ENCODE measurements around the gene PCF11.

The PCF11 gene

DNA sequence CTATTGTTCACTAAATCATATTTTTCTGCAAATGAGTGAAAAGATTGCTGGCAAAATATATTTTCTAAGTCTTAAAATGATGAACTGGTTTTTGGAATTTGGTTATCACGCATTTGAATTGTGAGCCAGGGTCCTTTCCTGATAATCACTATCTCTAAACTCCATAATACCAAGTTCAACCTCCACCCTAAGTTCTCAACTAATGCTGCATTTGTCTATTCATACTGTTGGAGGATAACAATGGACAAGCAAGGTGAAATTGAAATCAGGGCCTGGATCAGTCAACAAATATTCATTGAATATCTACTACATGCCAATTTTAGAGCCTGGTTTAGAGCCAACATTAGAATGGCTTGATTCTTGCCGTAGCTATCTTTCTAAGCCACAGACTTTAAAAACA, 4.7 kb upstream of the PCF11 start:
- DNase-seq = no peak

- DNase-seq = no peak
Measured at GRCh38 chr11:83153764-83154163, 3.2 kb upstream of the PCF11 start.

- DNase-seq = peak; percentile 100
Measured at GRCh38 chr11:83156144-83156995, 561 bp upstream of the PCF11 start.

DNA sequence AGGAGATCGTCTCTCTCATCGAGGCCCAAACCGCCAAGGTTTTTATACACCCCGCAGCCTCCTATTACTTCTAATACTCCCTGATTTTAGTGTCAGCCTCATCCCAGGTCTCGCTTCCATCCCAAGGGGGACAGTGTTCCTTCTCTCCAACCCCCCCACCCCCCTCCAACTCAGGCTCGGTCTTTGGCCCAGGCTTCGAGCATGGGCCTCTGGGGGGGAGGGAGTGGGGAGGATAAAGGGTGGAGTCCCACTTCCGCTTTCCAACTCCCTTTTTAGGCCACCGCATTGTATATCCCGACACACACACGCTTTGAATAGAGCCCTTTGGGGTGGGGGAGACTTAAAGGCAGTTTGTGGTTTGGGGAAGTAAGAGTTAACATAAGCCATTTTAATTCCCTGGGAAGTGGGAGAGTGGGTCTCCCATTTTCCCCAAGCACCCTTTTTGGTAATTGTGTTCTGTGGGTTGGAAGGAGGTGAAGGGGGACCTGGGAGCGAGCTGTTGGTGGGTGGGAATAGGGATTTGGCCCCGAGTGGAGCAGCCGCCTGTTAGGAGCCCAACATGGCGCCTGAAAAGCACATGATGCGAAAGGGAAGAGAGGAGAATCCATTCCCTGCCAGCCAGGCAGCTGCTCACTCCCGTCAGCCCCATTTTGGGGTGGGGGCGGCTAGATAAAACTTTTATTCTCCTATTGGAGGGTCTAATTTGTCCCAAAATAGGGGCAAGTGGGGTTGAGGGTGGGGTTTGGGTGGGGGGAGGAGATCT, 844 bp downstream of the PCF11 start:
- peak; percentile 49 for DNase-seq

- DNase-seq = no peak
Measured at GRCh38 chr11:83158357-83158786, 1.4 kb downstream of the PCF11 start.

DNA sequence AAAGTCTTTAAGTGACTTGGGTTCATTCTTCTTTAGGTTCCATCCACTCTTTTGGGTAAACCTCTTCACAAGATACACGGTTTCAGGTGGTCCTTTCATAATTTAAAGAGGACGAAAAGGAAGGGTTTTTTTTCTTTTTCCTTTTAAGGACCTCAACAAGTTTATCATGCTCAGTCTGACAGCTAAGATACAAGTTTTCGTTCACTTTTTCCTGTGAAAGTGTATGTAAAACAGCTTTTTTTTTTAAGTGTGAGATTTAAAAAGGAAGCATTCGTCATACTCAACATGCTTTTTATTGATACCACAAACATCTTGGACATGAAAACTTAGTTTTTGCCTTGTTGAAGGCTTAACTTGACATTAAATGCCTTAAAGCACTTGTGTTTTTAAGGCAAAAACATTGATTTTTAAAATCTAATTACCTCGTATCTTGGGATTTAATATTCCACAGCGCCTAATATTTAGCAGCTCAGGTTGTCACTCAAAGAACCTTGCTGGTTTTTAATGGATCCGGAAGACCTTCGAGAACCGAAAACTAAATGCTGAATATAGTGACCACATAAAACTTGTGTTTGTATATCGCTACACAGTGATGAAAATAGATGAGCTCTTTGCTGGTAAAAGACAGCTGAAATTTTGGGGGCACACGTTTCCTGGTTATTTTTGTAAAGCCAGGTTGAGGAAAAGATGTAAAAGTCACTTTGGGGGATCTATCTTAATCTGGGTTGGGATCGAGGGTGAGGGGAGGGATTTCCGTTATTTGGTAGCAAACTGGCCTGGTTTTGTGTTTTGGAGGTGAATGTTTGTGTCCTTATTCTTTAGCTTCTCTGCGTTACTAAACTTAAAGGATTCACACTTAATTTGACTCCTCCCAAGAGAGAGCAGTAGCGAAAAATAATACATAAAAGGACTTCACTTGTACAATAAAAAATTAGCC, 2.3 kb downstream of the PCF11 start:
- DNase-seq = no peak

DNA sequence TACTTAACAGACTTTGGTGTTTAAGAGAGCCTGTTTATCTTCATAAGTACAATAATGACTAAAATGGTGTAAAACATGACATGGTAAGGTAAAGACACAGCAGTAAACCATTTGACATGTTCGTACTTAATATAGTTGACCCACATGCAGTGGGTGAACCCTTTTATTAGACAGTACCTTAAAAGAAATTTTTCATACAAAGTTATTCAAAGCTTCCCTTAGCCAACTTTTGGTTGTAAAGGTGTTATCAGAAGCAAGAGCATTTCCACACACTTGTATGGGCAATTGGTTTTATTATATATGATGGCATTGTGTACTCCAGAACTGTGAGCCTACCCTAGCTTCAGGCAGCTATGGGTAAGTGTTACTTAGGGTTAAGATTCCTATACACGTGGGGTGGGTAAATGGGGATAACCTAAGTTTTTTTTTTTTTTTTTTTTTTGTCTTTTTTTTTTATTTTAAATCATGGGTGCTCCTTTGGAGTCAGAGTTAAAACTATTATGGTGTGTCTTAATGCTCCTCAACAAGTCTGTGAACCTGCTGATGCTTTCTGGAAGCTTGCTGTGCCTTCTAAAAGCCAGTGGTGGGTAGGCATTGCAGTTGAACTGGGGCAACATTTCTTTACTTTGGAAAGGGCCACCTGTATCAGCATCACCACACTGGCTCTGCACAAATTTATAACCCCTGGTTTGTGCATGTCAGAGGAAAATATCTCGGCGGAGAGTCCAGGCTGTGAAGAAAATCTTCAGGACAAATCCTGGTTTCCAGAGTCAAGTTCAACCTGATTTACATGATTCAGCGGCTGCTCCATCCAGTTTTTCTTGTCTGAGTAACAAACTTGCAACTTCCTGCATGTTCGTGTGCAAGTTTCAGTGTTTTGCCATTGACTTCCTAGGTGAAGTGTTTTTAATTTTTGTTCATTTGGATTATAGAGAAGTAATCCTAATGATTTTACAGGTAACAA, 3.3 kb downstream of the PCF11 start:
- DNase-seq = no peak

GRCh38 chr11:83161610-83162199, 4.8 kb downstream of the PCF11 start:
- no peak for DNase-seq

- no peak for DNase-seq
Measured at GRCh38 chr11:83162377-83162776, 5.4 kb downstream of the PCF11 start.

- DNase-seq = no peak
Measured at GRCh38 chr11:83166193-83166866, 9.4 kb downstream of the PCF11 start.

- no peak for DNase-seq
Measured at GRCh38 chr11:83168756-83169155, 11.8 kb downstream of the PCF11 start.

DNA sequence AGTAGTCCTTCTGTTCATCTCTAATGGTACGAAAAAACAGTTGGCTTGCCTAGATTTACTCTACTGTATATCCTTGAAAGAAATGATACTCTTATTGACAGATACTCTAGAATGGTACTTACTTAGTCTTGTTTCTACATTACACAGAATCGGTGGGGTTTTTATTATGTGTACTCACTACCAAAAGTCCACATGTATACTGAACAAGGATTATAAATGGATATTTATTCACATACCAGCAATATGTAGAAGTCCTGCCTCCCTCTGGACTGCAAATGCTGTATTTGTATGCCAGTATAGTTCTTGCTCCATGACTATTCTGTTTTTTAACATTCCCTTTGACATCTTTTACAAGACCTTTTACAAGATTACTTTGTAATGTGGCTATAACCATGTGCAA, 13.9 kb downstream of the PCF11 start:
- no peak for DNase-seq

DNA sequence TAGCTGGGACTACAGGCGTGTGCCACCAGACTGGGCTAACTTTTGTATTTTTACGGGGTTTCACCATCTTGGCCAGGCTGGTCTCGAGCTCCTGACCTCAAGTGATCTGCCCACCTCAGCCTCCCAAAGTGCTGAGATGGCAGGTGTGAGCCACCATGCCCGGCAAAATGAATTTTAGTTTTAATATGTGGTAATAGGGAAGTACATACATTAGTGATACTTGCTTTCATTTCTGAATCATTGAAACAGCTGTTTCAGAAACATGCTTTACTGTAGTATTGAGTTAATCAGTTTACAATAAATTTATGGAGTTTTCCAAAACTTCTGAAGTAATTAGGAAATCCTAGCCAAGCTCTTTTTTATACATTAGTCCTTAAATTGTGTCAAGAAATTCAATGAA, 15.6 kb downstream of the PCF11 start:
- DNase-seq = no peak

- no peak for DNase-seq
Measured at GRCh38 chr11:83174008-83174407, 17.1 kb downstream of the PCF11 start.

DNA sequence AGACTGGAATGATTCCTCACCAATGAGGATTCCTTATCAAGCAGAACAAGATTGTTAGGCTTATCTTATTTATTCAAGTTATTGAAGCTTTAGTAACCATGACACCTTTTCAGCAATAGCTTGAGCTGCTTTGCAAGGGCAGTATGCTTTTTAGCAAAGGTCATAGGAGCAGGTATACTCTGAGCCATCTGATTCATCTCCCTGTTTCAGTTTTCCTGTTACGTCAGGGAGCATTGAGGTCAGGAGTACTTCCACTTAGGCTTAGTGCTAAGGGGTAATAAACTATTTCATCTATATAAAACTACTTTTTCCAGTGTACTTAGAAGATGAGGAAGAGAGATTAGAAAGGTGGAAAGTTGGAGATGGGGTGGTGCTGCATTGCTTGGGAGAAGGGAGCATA, 18.9 kb downstream of the PCF11 start:
- no peak for DNase-seq

DNA sequence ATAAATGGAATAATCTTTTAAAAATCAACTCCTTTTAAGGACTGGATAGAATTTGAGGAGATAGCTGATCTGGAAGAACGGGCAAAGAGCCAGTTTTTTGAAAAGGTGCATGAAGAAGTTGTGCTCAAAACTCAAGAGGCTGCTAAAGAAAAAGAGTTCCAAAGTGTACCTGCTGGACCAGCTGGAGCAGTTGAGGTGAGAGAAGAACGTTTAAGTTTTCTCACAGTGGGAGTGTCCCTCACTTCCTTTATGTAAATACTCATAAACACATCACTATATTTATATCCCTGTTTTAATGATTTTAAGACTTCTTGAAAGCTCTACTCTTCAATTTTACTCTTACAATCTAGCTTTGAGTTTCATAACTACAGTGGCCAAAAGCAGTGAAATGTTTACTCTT, 24.9 kb downstream of the PCF11 start:
- DNase-seq = no peak

DNA sequence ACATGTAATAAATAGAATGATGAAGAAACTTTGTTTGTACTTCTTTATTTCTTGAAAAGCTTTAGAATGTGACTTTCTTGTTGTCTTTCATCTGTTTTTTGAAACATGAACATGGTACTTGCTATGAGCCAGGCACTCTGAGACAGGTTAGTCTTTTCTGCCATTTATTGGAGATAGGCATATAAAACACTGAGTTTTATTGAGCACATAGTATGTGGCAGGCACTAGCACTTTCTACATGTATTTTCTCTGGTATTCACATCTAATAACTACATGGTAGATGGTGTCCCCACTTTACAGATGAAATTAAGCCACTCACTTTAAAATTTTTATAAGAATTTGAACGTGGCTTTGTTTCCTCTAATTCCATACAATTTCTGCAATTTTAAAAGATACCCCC, 28.8 kb downstream of the PCF11 start:
- DNase-seq = no peak

DNA sequence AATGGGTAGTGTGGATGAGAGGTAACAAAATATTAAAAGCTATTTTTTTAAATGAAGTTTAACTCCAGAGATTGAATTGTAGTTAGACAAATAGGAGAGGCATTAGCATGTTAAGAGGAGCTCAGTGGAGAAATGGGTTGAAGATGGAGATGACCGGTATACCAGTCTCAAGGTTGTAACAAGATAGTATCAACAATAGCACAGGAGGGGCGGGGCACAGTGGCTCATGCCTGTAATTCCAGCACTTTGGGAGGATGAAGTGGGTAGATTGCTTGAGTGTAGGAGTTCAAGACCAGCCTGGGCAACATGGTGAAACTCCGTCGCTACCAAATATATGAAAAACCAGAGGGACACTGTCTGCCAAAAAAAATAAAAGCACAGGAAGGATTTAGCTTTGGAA, 30.5 kb downstream of the PCF11 start:
- DNase-seq = no peak

- DNase-seq = no peak
Measured at GRCh38 chr11:83191491-83191890, 34.6 kb downstream of the PCF11 start.

DNA sequence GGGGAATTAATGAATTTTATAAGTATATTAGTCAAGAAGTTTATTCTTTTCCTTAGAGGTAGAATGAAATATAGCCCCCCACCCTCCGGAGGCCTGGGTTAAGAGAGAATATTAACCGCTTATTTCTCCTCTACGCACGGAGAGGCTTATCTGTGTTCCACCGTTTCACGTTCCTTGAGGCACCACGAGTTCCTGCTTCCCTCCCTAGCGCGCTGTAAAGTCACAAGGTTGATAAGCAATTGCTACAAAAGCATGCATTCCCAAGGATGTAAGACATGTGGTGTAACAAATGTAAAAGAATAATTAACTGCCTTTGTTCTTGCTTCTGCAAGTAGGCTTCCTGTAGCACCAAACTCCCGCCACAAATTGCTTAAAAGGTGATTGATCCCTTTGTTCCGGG, 35.1 kb downstream of the PCF11 start:
- DNase-seq = no peak

Data from NCI-H146 (cell line).